Measurements from ENCODE around the gene WASHC3.

- TF ChIP-seq EZH2 (IDR thresholded peaks at IDR 0.05; ENCODE audit: borderline replicate concordance, low read depth, low read length, poor library complexity, severe bottlenecking) (no peak), CTCF (conservative IDR thresholded peaks at IDR 0.05; ENCODE audit: low read depth, low read length) (no peak)
These were observed 40.1 kb downstream of the WASHC3 start for GRCh38 chr12:102021540-102022246.
